A549 treated with ZK216348 at 1 μM for 4 hours (cell line): Measurements from ENCODE around the gene SLC17A6. TPM values are rescaled to one million over a fixed set of nuclear protein-coding genes. Genes with fewer than 3 reads are reported as not detected.

Source experiments
- total RNA-seq: library from RNA; stranded (reverse); fragments of 200-300 nt; extraction: Qiagen RNA extraction; gene quantifications from 5 replicates; pipeline ENCODE4 v1.2.3, GENCODE V29; 2022; ENCODE audit warnings: low read depth

Gene SLC17A6
- total RNA-seq = not detected in 5 replicates

DNA sequence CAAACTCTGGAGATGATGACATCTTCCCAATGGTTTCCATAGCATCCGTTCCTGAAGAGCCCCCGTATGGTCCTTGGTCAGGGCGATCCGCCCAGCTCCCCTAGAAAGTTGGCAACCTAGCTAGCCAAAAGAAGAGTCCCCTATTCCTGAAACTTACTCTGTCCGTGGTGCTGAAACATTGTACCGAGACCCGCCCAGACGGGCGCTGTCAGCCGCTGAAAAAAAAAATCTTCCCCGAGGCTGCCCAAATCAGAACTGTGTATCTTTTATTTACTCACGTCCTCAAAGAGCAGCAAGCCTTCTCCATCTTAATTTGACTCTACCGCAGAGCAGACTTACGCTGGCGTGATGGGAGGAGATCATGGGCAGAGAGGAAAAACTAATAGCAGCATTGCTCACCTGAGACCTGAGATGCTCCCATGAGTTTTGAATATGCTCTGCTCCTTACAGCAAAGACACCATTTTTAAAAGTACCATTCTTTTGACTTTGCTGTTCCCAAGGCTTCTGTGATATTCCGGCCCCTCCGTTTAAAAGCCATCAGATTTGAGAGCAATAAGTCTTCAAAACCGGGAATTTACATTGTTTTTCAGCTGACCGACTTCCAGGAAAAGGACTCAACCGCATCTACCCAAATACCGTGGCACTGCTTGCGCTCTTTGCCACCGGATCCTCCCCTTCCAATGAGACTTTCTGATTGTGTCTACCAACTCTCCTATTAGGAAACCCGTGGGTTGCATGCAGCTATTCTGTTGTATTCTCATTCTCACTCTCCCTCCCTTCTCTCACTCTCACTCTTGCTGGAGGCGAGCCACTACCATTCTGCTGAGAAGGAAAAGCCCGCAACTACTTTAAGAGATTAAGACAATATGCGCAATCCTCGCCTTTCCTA, at the start of gene SLC17A6:
TSS of gene SLC17A6 (plus strand) at position 786 of the 890 bp plus-strand sequence. CDS start 153 bp downstream, outside the sequence.

Other genes starting within 250 kb of the SLC17A6 start
- gene ANO5, start 145.3 kb upstream of the SLC17A6 start, total RNA-seq = 1.2 to 1.8 TPM (median 1.7 TPM) in 5 replicates